T-cell (primary cell): ENCODE measurements around the gene GAK. TPM values are rescaled to one million over a fixed set of nuclear protein-coding genes. Genes with fewer than 3 reads are reported as not detected.
"Not testable (repeated sequence)": the region's sequence is repeated elsewhere in the genome, so short reads cannot be mapped to it uniquely, and the experiment has no call there.

Source experiments
- ATAC-seq, 4 experiments: fragments of 200-7000 bp in 3 of 4; fragments of 150-1000 bp in 1 of 4; cut with Tn5 transposase; replicated peaks in 1 of 4; 1 replicate in 3 of 4; 2 replicates in 1 of 4; pipeline ENCODE4 v1.10.0; 2021; ENCODE audit warnings: moderate library complexity in 3 of 4, mild to moderate bottlenecking in 2 of 4, moderate number of reproducible peaks in 1 of 4
- CTCF ChIA-PET, 2 donors: fragments of 300-600 bp; sonication (Branson Sonifier 250); formaldehyde crosslinking; loops; one replicate each; lab custom pipeline; 2022; ENCODE audit warnings: antibody characterized with exemption in 2 of 2; lab: Charles Lee
- POLR2A ChIA-PET, 2 donors: fragments of 300-600 bp; sonication (Branson Sonifier 250); formaldehyde crosslinking; loops; one replicate each; lab custom pipeline; 2022; ENCODE audit warnings: antibody characterized with exemption in 2 of 2; lab: Charles Lee
- DNase-seq, 35 experiments: peaks; one replicate each; pipeline versions ENCODE4 v3.0.0 to v3.0.0-alpha.2; 2013 to 2023
- H3K27ac ChIP-seq: one replicate; pipeline ENCODE4 v1.5.1; 2013; ENCODE audit warnings: low read length
- H3K27me3 ChIP-seq, 2 experiments: replicated peaks in 1 of 2; 1 replicate in 1 of 2; 2 replicates in 1 of 2; pipeline versions ENCODE4 v1.6.1 to v1.7.0; 2013; ENCODE audit warnings: low read length in 1 of 2, mixed read lengths in 1 of 2; ENCODE audit not compliant: control insufficient read depth in 2 of 2, insufficient read depth in 2 of 2; ENCODE audit errors: extremely low read depth in 1 of 2
- H3K36me3 ChIP-seq, 2 donors: 1 replicate in 1 of 2; 2 replicates in 1 of 2; pipeline versions ENCODE4 v1.6.1 to v1.7.0; 2013; ENCODE audit warnings: low read length in 1 of 2; ENCODE audit not compliant: control insufficient read depth in 2 of 2, insufficient read depth in 1 of 2; ENCODE audit errors: extremely low read depth in 1 of 2
- H3K4me1 ChIP-seq, 2 experiments: 1 replicate in 1 of 2; 2 replicates in 1 of 2; pipeline versions ENCODE4 v1.6.1 to v1.7.0; 2013; ENCODE audit warnings: low read length in 2 of 2, mixed read lengths in 1 of 2; ENCODE audit not compliant: insufficient read depth in 2 of 2, control insufficient read depth in 1 of 2; ENCODE audit errors: extremely low read depth in 1 of 2
- H3K4me3 ChIP-seq, 2 donors: 1 replicate in 1 of 2; 2 replicates in 1 of 2; pipeline versions ENCODE4 v1.5.1 to v1.7.0; 2013; ENCODE audit warnings: mild to moderate bottlenecking in 2 of 2, low read length in 1 of 2, moderate library complexity in 1 of 2; ENCODE audit not compliant: control insufficient read depth in 1 of 2; ENCODE audit errors: extremely low read depth in 1 of 2
- H3K9me3 ChIP-seq: 2 replicates; pipeline ENCODE4 v1.7.0; 2013
- H3K27ac Mint-ChIP-seq, 2 donors: one replicate each; pipeline ENCODE4 v1.8.0; 2020 to 2021; ENCODE audit warnings: mild to moderate bottlenecking in 2 of 2, mixed read lengths in 2 of 2
- H3K27me3 Mint-ChIP-seq, 2 donors: one replicate each; pipeline ENCODE4 v1.8.0; 2021 to 2022; ENCODE audit warnings: mixed read lengths in 2 of 2
- H3K36me3 Mint-ChIP-seq: one replicate; pipeline ENCODE4 v1.8.0; 2021; ENCODE audit warnings: mixed read lengths
- H3K4me1 Mint-ChIP-seq, 3 donors: one replicate each; pipeline ENCODE4 v1.8.0; 2020 to 2022; ENCODE audit warnings: mixed read lengths in 3 of 3, mild to moderate bottlenecking in 1 of 3
- H3K4me3 Mint-ChIP-seq, 3 donors: one replicate each; pipeline ENCODE4 v1.8.0; 2020 to 2022; ENCODE audit warnings: mild to moderate bottlenecking in 3 of 3, mixed read lengths in 3 of 3, moderate library complexity in 3 of 3
- H3K9me3 Mint-ChIP-seq, 3 donors: one replicate each; pipeline ENCODE4 v1.8.0; 2020 to 2022; ENCODE audit warnings: mixed read lengths in 3 of 3
- WGBS: methylation state at CpG from one replicate; pipeline ENCODE4 v1.1.5; 2013; ENCODE audit warnings: missing lambda C conversion rate; ENCODE audit not compliant: insufficient coverage; 5-methylcytosine and 5-hydroxymethylcytosine counted together
- total RNA-seq, 35 experiments: library from RNA in 6 of 35; stranded (reverse) in 6 of 35; fragments of 120-200 nt in 1 of 35; gene quantifications; one replicate each; pipeline versions ENCODE4 v1.2.1 to v1.2.4 and lab custom pipeline; 2013 to 2026

Gene GAK
- total RNA-seq, 5 donors from 2014 or later (not counting 1 experiment from before 2014, with no cell fraction given), result 182 to 225 (median 218) TPM

GRCh38 chr4:947491-947971 is 15.4 kb upstream of the GAK start:
- Histone ChIP-seq H3K27me3 (no peaks in the 10 kb centered on the region), H3K36me3 (peaks cover 4 to 5% of the 10 kb centered on the region in 2 donors), H3K4me1 (peaks cover 0 to 8% of the 10 kb centered on the region in 2 experiments), H3K4me3 (no peak overlapping the region), H3K9me3 (no peaks in the 10 kb centered on the region), H3K27ac (no peak overlapping the region)
- Mint-ChIP-seq H3K4me1 (peaks cover 2 to 20% (median 3%) of the 10 kb centered on the region in 3 donors), H3K9me3 (no peaks in the 10 kb centered on the region), H3K36me3 (peaks cover 6% of the 10 kb centered on the region), H3K27ac (no peak overlapping the region), H3K27me3 (no peaks in the 10 kb centered on the region), H3K4me3 (no peak overlapping the region)
- 91% methylated on average over 19 of the region's 19 CpGs for WGBS
- CTCF ChIA-PET, result no interaction called here
- ATAC-seq (no peak), DNase-seq (no peak)
- POLR2A ChIA-PET, result no interaction called here

- no peak for DNase-seq
- H3K27me3 Mint-ChIP-seq, result no peaks in the 10 kb centered on the region
- WGBS, result 67% methylated on average over 56 of the region's 62 CpGs
Measured at GRCh38 chr4:946517-947471, 14.7 kb upstream of the GAK start.

GRCh38 chr4:946103-946450 is 14.0 kb upstream of the GAK start:
- Histone ChIP-seq H3K27me3 (no peaks in the 10 kb centered on the region), H3K4me1 (peaks cover 0 to 8% of the 10 kb centered on the region in 2 experiments), H3K4me3 (no peak overlapping the region), H3K36me3 (peaks cover 0 to 4% of the 10 kb centered on the region in 2 donors), H3K9me3 (no peaks in the 10 kb centered on the region), H3K27ac (no peak overlapping the region)
- POLR2A ChIA-PET, result no interaction called here
- H3K36me3 Mint-ChIP-seq, result peaks cover 6% of the 10 kb centered on the region
- CTCF ChIA-PET, result interaction anchor here in 1 of 2 donors (0.8 kb wide), 1 partner anchor 12 kb away, joined by 3 read pairs; no protein-coding TSS in a partner anchor
- WGBS, result 73% methylated on average over 9 of the region's 9 CpGs
- peaks cover 2 to 20% (median 3%) of the 10 kb centered on the region in 3 donors for H3K4me1 Mint-ChIP-seq
- no peak for ATAC-seq
- H3K4me3 Mint-ChIP-seq, result peak overlapping the region in 1 of 3 donors; percentile 28
- no peaks in the 10 kb centered on the region for H3K9me3 Mint-ChIP-seq
- peak in 1 of 35 experiments; percentile 20 for DNase-seq
- H3K27ac Mint-ChIP-seq, result no peak overlapping the region
- H3K27me3 Mint-ChIP-seq, result no peaks in the 10 kb centered on the region

More at GRCh38 chr4:946517-947471, 14.7 kb upstream of the GAK start:
- Histone ChIP-seq H3K9me3 (no peaks in the 10 kb centered on the region), H3K36me3 (peaks cover 4 to 5% of the 10 kb centered on the region in 2 donors), H3K27ac (no peak overlapping the region), H3K27me3 (no peaks in the 10 kb centered on the region), H3K4me3 (no peak overlapping the region), H3K4me1 (peaks cover 0 to 8% of the 10 kb centered on the region in 2 experiments)
- ChIA-PET POLR2A (no interaction called here), CTCF (interaction anchor here in 1 of 2 donors (0.8 kb wide), 1 partner anchor 13 kb away, joined by 3 read pairs; no protein-coding TSS in a partner anchor)
- Mint-ChIP-seq H3K4me3 (peak overlapping the region in 1 of 3 donors; percentile 28), H3K9me3 (no peaks in the 10 kb centered on the region), H3K27ac (no peak overlapping the region), H3K36me3 (peaks cover 6% of the 10 kb centered on the region), H3K4me1 (peaks cover 2 to 20% (median 3%) of the 10 kb centered on the region in 3 donors)
- ATAC-seq, result no peak

- ChIA-PET CTCF (interaction anchor here in 1 of 2 donors (0.8 kb wide), 1 partner anchor 12 kb away, joined by 3 read pairs; no protein-coding TSS in a partner anchor), POLR2A (no interaction called here)
- ATAC-seq (no peak), DNase-seq (no peak)
- whole genome bisulfite sequencing, result 87% methylated on average over 20 of the region's 28 CpGs
- Mint-ChIP-seq H3K9me3 (no peaks in the 10 kb centered on the region), H3K4me3 (peak overlapping the region in 1 of 3 donors; percentile 28), H3K27ac (no peak overlapping the region), H3K36me3 (peaks cover 6% of the 10 kb centered on the region), H3K27me3 (no peaks in the 10 kb centered on the region), H3K4me1 (peaks cover 2 to 20% (median 3%) of the 10 kb centered on the region in 3 donors)
- Histone ChIP-seq H3K27ac (no peak overlapping the region), H3K4me3 (no peak overlapping the region), H3K36me3 (peaks cover 0 to 4% of the 10 kb centered on the region in 2 donors), H3K9me3 (no peaks in the 10 kb centered on the region), H3K4me1 (peaks cover 0 to 8% of the 10 kb centered on the region in 2 experiments), H3K27me3 (no peaks in the 10 kb centered on the region)
Measured at GRCh38 chr4:945274-946102, 13.4 kb upstream of the GAK start.

GRCh38 chr4:939508-939907 is 7.4 kb upstream of the GAK start:
- CTCF ChIA-PET, H3K9me3 ChIP-seq, H3K4me1 ChIP-seq, DNase-seq, H3K9me3 Mint-ChIP-seq, H3K27me3 Mint-ChIP-seq, POLR2A ChIA-PET, H3K36me3 Mint-ChIP-seq, H3K27ac ChIP-seq, H3K36me3 ChIP-seq, H3K4me3 ChIP-seq, ATAC-seq, H3K27me3 ChIP-seq, H3K4me3 Mint-ChIP-seq, H3K27ac Mint-ChIP-seq: not testable (repeated sequence)
- WGBS, result no CpG with 5 or more reads among the region's 4 CpGs
- peaks cover 4 to 22% (median 8%) of the 10 kb centered on the region in 3 donors for H3K4me1 Mint-ChIP-seq

GRCh38 chr4:932713-933070 is 576 bp upstream of the GAK start:
- peak overlapping the region; percentile 80 to 81 for H3K4me3 ChIP-seq
- Mint-ChIP-seq H3K36me3 (no peaks in the 10 kb centered on the region), H3K4me1 (peaks cover 45 to 71% (median 46%) of the 10 kb centered on the region in 3 donors), H3K4me3 (peak overlapping the region; percentile 93 to 94 (median 94)), H3K9me3 (no peaks in the 10 kb centered on the region), H3K27ac (peak overlapping the region; percentile 91 to 94), H3K27me3 (no peaks in the 10 kb centered on the region)
- POLR2A ChIA-PET, result interaction anchor here in 1 of 2 donors (1.0 kb wide), 1 partner anchor 259 kb away, joined by 3 read pairs; the partner anchor contains the start of genes ATP5ME and MYL5
- DNase-seq (no peak), ATAC-seq (no peak)
- H3K27me3 ChIP-seq, result no peaks in the 10 kb centered on the region
- H3K27ac ChIP-seq, result peak overlapping the region; percentile 71
- peaks cover 0 to 7% of the 10 kb centered on the region in 2 donors for H3K36me3 ChIP-seq
- CTCF ChIA-PET, result interaction anchor here in 1 of 2 donors (1.1 to 1.5 kb wide), 2 partner anchors 55 to 123 kb away, joined by 3 to 4 read pairs; partner anchors contain the start of gene IDUA
- no peaks in the 10 kb centered on the region for H3K9me3 ChIP-seq
- peaks cover 20 to 43% of the 10 kb centered on the region in 2 experiments for H3K4me1 ChIP-seq
- 10% methylated on average over 7 of the region's 11 CpGs for WGBS
